Bronchial epithelial cell (primary cell): Measurements from ENCODE around the gene HMGCS2. TPM values are rescaled to one million over a fixed set of nuclear protein-coding genes. Genes with fewer than 3 reads are reported as not detected.

Source experiments
- DNase-seq: peaks from one replicate; pipeline ENCODE4 v3.0.0-alpha.2; 2010; ENCODE audit warnings: low read depth
- FAIRE-seq: peaks from 2 replicates; lab custom pipeline; 2011; peaks lifted over from hg19 to GRCh38; lab: Jason Lieb, UNC
- H3K27me3 ChIP-seq: 2 replicates; pipeline ENCODE4 v1.5.1; 2011; ENCODE audit warnings: low read length; ENCODE audit not compliant: control insufficient read depth, insufficient read depth
- H3K36me3 ChIP-seq: 2 replicates; pipeline ENCODE4 v1.5.1; 2011; ENCODE audit warnings: low read length; ENCODE audit not compliant: control insufficient read depth, insufficient read depth
- H3K4me3 ChIP-seq: 2 replicates; pipeline ENCODE4 v1.5.1; 2011; ENCODE audit warnings: mild to moderate bottlenecking, low read depth, low read length, control low read depth
- total RNA-seq: library from RNA; depleted of rRNA; stranded (reverse); fragments of >200 nt; gene quantifications from 2 replicates; pipeline ENCODE4 v1.2.1, GENCODE V29; 2014
- TF ChIP-seq, protein P1 (sequence below): IDR thresholded peaks from 2 replicates; pipeline ENCODE4 v1.5.1; 2011; ENCODE audit warnings: mild to moderate bottlenecking, moderate library complexity, low read length, control low read depth, inconsistent platforms; ENCODE audit not compliant: insufficient read depth, severe bottlenecking

The HMGCS2 gene
- total RNA-seq, 1 donor from 2014 or later = 0.26 TPM

DNA sequence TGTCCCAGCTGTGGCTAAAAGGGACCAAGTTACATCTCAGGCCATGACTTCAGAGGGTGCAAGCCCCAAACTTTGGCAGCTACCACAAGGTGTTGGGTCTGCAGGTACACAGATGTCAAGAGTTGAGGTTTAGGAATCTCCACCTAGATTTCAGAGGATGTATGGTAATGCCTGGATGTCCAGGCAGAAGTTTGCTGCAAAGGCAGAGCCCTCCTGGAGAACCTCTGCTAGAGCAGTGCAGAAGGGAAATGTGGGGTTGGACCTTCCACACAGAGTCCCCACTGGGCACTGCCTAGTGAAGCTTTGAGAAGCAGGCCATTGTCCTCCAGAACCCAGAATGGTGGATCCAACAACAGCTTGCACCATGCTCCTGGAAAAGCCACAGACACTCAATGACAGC lies 67.0 kb downstream of the HMGCS2 start:
- Histone ChIP-seq H3K4me3 (no peak overlapping the region), H3K27me3 (no peaks in the 10 kb centered on the region), H3K36me3 (no peaks in the 10 kb centered on the region)
- TF ChIP-seq, protein P1, sequence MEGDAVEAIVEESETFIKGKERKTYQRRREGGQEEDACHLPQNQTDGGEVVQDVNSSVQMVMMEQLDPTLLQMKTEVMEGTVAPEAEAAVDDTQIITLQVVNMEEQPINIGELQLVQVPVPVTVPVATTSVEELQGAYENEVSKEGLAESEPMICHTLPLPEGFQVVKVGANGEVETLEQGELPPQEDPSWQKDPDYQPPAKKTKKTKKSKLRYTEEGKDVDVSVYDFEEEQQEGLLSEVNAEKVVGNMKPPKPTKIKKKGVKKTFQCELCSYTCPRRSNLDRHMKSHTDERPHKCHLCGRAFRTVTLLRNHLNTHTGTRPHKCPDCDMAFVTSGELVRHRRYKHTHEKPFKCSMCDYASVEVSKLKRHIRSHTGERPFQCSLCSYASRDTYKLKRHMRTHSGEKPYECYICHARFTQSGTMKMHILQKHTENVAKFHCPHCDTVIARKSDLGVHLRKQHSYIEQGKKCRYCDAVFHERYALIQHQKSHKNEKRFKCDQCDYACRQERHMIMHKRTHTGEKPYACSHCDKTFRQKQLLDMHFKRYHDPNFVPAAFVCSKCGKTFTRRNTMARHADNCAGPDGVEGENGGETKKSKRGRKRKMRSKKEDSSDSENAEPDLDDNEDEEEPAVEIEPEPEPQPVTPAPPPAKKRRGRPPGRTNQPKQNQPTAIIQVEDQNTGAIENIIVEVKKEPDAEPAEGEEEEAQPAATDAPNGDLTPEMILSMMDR = no peak
- FAIRE-seq = no peak
- DNase-seq = no peak

DNA sequence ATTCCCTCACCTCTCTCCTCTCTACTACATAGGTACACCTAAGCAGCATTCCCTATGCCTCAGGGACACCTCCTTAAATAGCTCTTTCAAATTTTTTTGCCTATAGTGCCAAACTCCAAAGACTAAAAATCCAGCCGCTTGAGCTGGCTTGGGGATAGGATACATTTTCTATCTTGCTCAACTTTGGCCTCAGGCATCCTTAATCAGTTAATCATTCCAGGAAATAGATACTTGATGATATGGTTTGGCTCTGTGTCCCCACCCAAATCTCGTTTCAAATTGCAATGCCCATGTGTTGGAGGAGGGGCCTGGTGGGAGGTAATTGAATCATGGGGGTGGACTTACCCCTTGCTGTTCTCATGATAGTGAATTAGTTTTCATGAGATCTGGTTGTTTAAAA lies 68.4 kb downstream of the HMGCS2 start:
- FAIRE-seq = no peak
- H3K27me3 ChIP-seq = no peaks in the 10 kb centered on the region
- DNase-seq = peak; percentile 63

More for the DNA sequence above, 68.4 kb downstream of the HMGCS2 start:
- Histone ChIP-seq H3K4me3 (no peak overlapping the region), H3K36me3 (no peaks in the 10 kb centered on the region)
- TF ChIP-seq, protein P1 = no peak

Other genes with a start within 250 kb of the HMGCS2 start
- 3.7 and 5.5 TPM in 2 replicates for gene ZNF697, start 120.6 kb downstream of the HMGCS2 start, total RNA-seq
- gene PHGDH, start 57.0 kb downstream of the HMGCS2 start, total RNA-seq = 168 and 207 TPM in 2 replicates
- not detected in 2 replicates for gene REG4, start 42.6 kb upstream of the HMGCS2 start, total RNA-seq
- gene ADAM30, start 127.6 kb upstream of the HMGCS2 start, total RNA-seq = not detected in 2 replicates